Endodermal cell (in vitro differentiated cells): Measurements from ENCODE around the gene YAE1. TPM values are rescaled to one million over a fixed set of nuclear protein-coding genes. Genes with fewer than 3 reads are reported as not detected.

Experiments
- DNase-seq: peaks from one replicate; pipeline ENCODE4 v3.0.0-alpha.2; 2017
- H3K27ac ChIP-seq: 2 replicates; pipeline ENCODE4 v1.5.1; 2013; ENCODE audit warnings: mild to moderate bottlenecking, low read depth, low read length, moderate library complexity
- H3K27me3 ChIP-seq: 2 replicates; pipeline ENCODE4 v1.6.1; 2013; ENCODE audit warnings: mild to moderate bottlenecking, low read length, moderate library complexity; ENCODE audit not compliant: insufficient read depth, control insufficient read depth, poor library complexity, severe bottlenecking
- H3K36me3 ChIP-seq: 2 replicates; pipeline ENCODE4 v1.7.0; 2013; ENCODE audit warnings: mild to moderate bottlenecking, low read length, moderate library complexity; ENCODE audit not compliant: control insufficient read depth, insufficient read depth
- H3K4me1 ChIP-seq: one replicate; pipeline ENCODE4 v1.7.0; 2013; ENCODE audit warnings: low read length; ENCODE audit not compliant: control insufficient read depth, insufficient read depth
- H3K4me3 ChIP-seq: 2 replicates; pipeline ENCODE4 v1.5.1; 2013; ENCODE audit warnings: mild to moderate bottlenecking, low read length, moderate library complexity
- H3K9ac ChIP-seq: 2 replicates; pipeline ENCODE4 v1.6.1; 2013; ENCODE audit warnings: mild to moderate bottlenecking, low read length, moderate library complexity; ENCODE audit not compliant: poor library complexity, severe bottlenecking; ENCODE audit errors: extremely low read depth
- H3K9me3 ChIP-seq: 2 replicates; pipeline ENCODE4 v1.6.1; 2013; ENCODE audit warnings: mild to moderate bottlenecking, low read length, moderate library complexity; ENCODE audit not compliant: control insufficient read depth
- H3K27ac Mint-ChIP-seq: 2 replicates; pipeline ENCODE4 v1.8.0; 2020; ENCODE audit warnings: mixed read lengths
- H3K27me3 Mint-ChIP-seq: 2 replicates; pipeline ENCODE4 v1.8.0; 2021; ENCODE audit warnings: mild to moderate bottlenecking, mixed read lengths; ENCODE audit not compliant: insufficient read depth
- H3K36me3 Mint-ChIP-seq: 2 replicates; pipeline ENCODE4 v1.8.0; 2020; ENCODE audit warnings: low read depth, mixed read lengths
- H3K4me1 Mint-ChIP-seq: 2 replicates; pipeline ENCODE4 v1.8.0; 2020; ENCODE audit warnings: mixed read lengths
- H3K4me3 Mint-ChIP-seq: 2 replicates; pipeline ENCODE4 v1.8.0; 2020; ENCODE audit warnings: mild to moderate bottlenecking, moderate library complexity, mixed read lengths
- H3K9me3 Mint-ChIP-seq: 2 replicates; pipeline ENCODE4 v1.8.0; 2020; ENCODE audit warnings: mild to moderate bottlenecking, mixed read lengths
- CTCF ChIP-seq: fragments of 200-600 bp; sonication (generic); conservative IDR thresholded peaks from 2 replicates; pipeline ENCODE4 v1.5.0; 2021; ENCODE audit warnings: antibody characterized with exemption, mild to moderate bottlenecking
- WGBS, 2 experiments: methylation state at CpG; one replicate each; pipeline versions ENCODE4 v1.1.5 to v1.1.7; 2013; ENCODE audit warnings: missing lambda C conversion rate in 2 of 2, mixed read lengths in 1 of 2; ENCODE audit not compliant: insufficient coverage in 1 of 2, insufficient read length in 1 of 2; 5-methylcytosine and 5-hydroxymethylcytosine counted together
- total RNA-seq, 2 donors: library from RNA; stranded (reverse); fragmentation: NEBNext Ultra II Directional in 1 of 2; extraction: Animal tissue kit (Norgen Biotek cat#: 25700) in 1 of 2; gene quantifications; 2 replicates in 1 of 2; 3 replicates in 1 of 2; pipeline ENCODE4 v1.2.1, GENCODE V29; 2021

Gene YAE1
- total RNA-seq, 2 donors from 2014 or later, result 20.9 to 30.0 TPM

- Histone ChIP-seq H3K4me1 (no peaks in the 10 kb centered on the region), H3K4me3 (no peak overlapping the region), H3K27ac (no peak overlapping the region), H3K9me3 (peaks cover 14% of the 10 kb centered on the region), H3K9ac (no peak overlapping the region), H3K36me3 (peaks cover 29% of the 10 kb centered on the region), H3K27me3 (no peaks in the 10 kb centered on the region)
- Mint-ChIP-seq H3K4me3 (no peak overlapping the region), H3K4me1 (peaks cover 1% of the 10 kb centered on the region), H3K27ac (no peak overlapping the region), H3K36me3 (peaks cover 48% of the 10 kb centered on the region), H3K9me3 (peaks cover 22% of the 10 kb centered on the region), H3K27me3 (no peaks in the 10 kb centered on the region)
- no peak for TF ChIP-seq CTCF
- whole genome bisulfite sequencing, 2 experiments, result 93 to 94% methylated on average over 18 to 27 of the region's 27 CpGs
- no peak for DNase-seq
These were observed 11.1 kb downstream of the YAE1 start for GRCh38 chr7:39577229-39577874.

GRCh38 chr7:39580149-39580874 lies 14.1 kb downstream of the YAE1 start:
- Mint-ChIP-seq H3K27me3 (no peaks in the 10 kb centered on the region), H3K27ac (no peak overlapping the region), H3K9me3 (peaks cover 22% of the 10 kb centered on the region), H3K36me3 (peaks cover 25% of the 10 kb centered on the region), H3K4me3 (no peak overlapping the region), H3K4me1 (peaks cover 9% of the 10 kb centered on the region)
- peak; percentile 88 for DNase-seq
- Histone ChIP-seq H3K9me3 (peaks cover 14% of the 10 kb centered on the region), H3K27ac (no peak overlapping the region), H3K36me3 (peaks cover 9% of the 10 kb centered on the region), H3K4me1 (no peaks in the 10 kb centered on the region), H3K27me3 (no peaks in the 10 kb centered on the region), H3K9ac (no peak overlapping the region), H3K4me3 (no peak overlapping the region)
- peak; percentile 91 for TF ChIP-seq CTCF
- WGBS, 2 experiments, result 5 to 17% methylated on average over 5 to 7 of the region's 8 CpGs

GRCh38 chr7:39582536-39582935 lies 16.3 kb downstream of the YAE1 start:
- no peaks in the 10 kb centered on the region for H3K27me3 Mint-ChIP-seq
- H3K27ac ChIP-seq, result no peak overlapping the region
- whole genome bisulfite sequencing, 2 experiments, result 94% methylated on average over 2 of the region's 2 CpGs; no CpG with 5 or more reads in 1 of the 2 experiments
- no peak overlapping the region for H3K4me3 Mint-ChIP-seq
- H3K4me3 ChIP-seq, result no peak overlapping the region
- peaks cover 11% of the 10 kb centered on the region for H3K36me3 Mint-ChIP-seq
- H3K9ac ChIP-seq, result no peak overlapping the region
- no peaks in the 10 kb centered on the region for H3K9me3 ChIP-seq
- H3K9me3 Mint-ChIP-seq, result peaks cover 7% of the 10 kb centered on the region
- H3K36me3 ChIP-seq, result no peaks in the 10 kb centered on the region
- no peak overlapping the region for H3K27ac Mint-ChIP-seq
- no peaks in the 10 kb centered on the region for H3K4me1 ChIP-seq
- H3K4me1 Mint-ChIP-seq, result peaks cover 9% of the 10 kb centered on the region
- no peak for DNase-seq
- TF ChIP-seq CTCF, result no peak
- H3K27me3 ChIP-seq, result no peaks in the 10 kb centered on the region
